CD4-positive, alpha-beta T cell (primary cell): ENCODE results near the gene ZNF112. TPM values are rescaled to one million over a fixed set of nuclear protein-coding genes. Genes with fewer than 3 reads are reported as not detected.

Experiments
- ATAC-seq: fragments of 200-7000 bp; cut with Tn5 transposase; one replicate; pipeline ENCODE4 v1.10.0; 2022; ENCODE audit warnings: mild to moderate bottlenecking; ENCODE audit not compliant: poor library complexity
- CTCF ChIA-PET: fragments of 350-600 bp; sonication (Branson Sonifier 250); formaldehyde crosslinking; loops from one replicate; lab custom pipeline; 2021; ENCODE audit warnings: antibody characterized with exemption, inconsistent platforms; lab: Charles Lee
- POLR2A ChIA-PET: fragments of 350-600 bp; sonication (Branson Sonifier 250); formaldehyde crosslinking; loops from one replicate; lab custom pipeline; 2021; ENCODE audit warnings: antibody characterized with exemption, inconsistent platforms; lab: Charles Lee
- DNase-seq, 14 experiments: peaks; one replicate each; pipeline ENCODE4 v3.0.0-alpha.2; 2013 to 2020; ENCODE audit warnings: mixed read lengths in 2 of 14
- H3K27ac ChIP-seq, 2 donors: one replicate each; pipeline versions ENCODE4 v1.5.1 to v1.7.0; 2013; ENCODE audit warnings: low read length in 2 of 2, low read depth in 1 of 2, mild to moderate bottlenecking in 1 of 2
- H3K27me3 ChIP-seq, 2 experiments: 1 replicate in 1 of 2; 2 replicates in 1 of 2; pipeline versions ENCODE4 v1.6.1 to v1.7.0; 2013; ENCODE audit warnings: low read length in 2 of 2, control low read depth in 1 of 2, mild to moderate bottlenecking in 1 of 2, moderate library complexity in 1 of 2; ENCODE audit not compliant: insufficient read depth in 2 of 2, control insufficient read depth in 1 of 2
- H3K36me3 ChIP-seq: one replicate; pipeline ENCODE4 v1.6.1; 2013; ENCODE audit warnings: low read length, control low read depth; ENCODE audit not compliant: insufficient read depth
- H3K4me1 ChIP-seq: one replicate; pipeline ENCODE4 v1.6.1; 2013; ENCODE audit warnings: low read length, control low read depth; ENCODE audit not compliant: insufficient read depth
- H3K4me3 ChIP-seq: one replicate; pipeline ENCODE4 v1.5.1; 2013; ENCODE audit warnings: mild to moderate bottlenecking, low read length, moderate library complexity
- H3K9me3 ChIP-seq, 2 experiments: 1 replicate in 1 of 2; 2 replicates in 1 of 2; pipeline versions ENCODE4 v1.6.1 to v1.7.0; 2013; ENCODE audit warnings: low read length in 2 of 2, mild to moderate bottlenecking in 2 of 2, control low read depth in 1 of 2, moderate library complexity in 1 of 2; ENCODE audit not compliant: control insufficient read depth in 1 of 2, insufficient read depth in 1 of 2
- H3K27ac Mint-ChIP-seq: one replicate; pipeline ENCODE4 v1.8.0; 2020; ENCODE audit warnings: mixed read lengths
- H3K27me3 Mint-ChIP-seq: one replicate; pipeline ENCODE4 v1.8.0; 2021; ENCODE audit warnings: mixed read lengths
- H3K36me3 Mint-ChIP-seq: one replicate; pipeline ENCODE4 v1.8.0; 2021; ENCODE audit warnings: low read depth, mixed read lengths
- H3K4me1 Mint-ChIP-seq: one replicate; pipeline ENCODE4 v1.8.0; 2021; ENCODE audit warnings: low read depth, mixed read lengths
- H3K4me3 Mint-ChIP-seq: one replicate; pipeline ENCODE4 v1.8.0; 2020; ENCODE audit warnings: mild to moderate bottlenecking, mixed read lengths
- H3K9me3 Mint-ChIP-seq: one replicate; pipeline ENCODE4 v1.8.0; 2020; ENCODE audit warnings: mixed read lengths
- intact Hi-C, 2 experiments: fragments of 100-400 bp; cut with DNase I in 1 of 2; cut with micrococcal nuclease in 1 of 2; formaldehyde crosslinking; loops; one replicate each; pipeline versions ENCODE4 v1.15.1 to v1.9.0; 2023 to 2025; cut with DNase I, micrococcal nuclease
- total RNA-seq, 174 experiments: library from RNA in 2 of 174; stranded (reverse) in 2 of 174; gene quantifications; one replicate each; pipeline ENCODE4 v1.2.3 and lab custom pipeline; 2021 to 2026
- TF ChIP-seq, protein P1 (sequence below): fragments of 200-600 bp; IDR thresholded peaks from one replicate; pipeline ENCODE4 v1.8.0; 2022; ENCODE audit warnings: antibody characterized with exemption, mild to moderate bottlenecking

Gene ZNF112
- total RNA-seq, 2 experiments from 2014 or later, result 0.08 TPM; not detected in 1

DNA sequence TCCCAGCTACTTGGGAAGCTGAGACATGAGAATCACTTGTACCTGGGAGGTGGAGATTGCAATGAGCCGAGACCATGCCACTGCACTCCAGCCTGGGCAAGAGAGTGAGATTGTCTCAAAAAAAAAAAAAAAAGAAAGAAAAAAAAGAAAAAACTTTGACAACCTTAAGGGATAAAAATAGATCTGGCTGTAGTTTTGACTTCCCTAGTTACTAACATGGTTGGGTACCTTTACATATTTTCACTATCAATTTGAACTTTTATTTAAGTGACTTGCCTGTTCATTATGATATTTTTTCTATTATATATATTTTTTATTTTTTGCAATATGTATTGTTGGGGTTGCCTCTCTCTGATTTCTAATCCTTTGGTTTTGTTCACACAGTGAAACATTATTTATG is 43.2 kb downstream of the ZNF112 start:
- ATAC-seq, result no peak
- H3K27ac ChIP-seq, result no peak overlapping the region
- no peak overlapping the region for H3K4me3 ChIP-seq
- no peaks in the 10 kb centered on the region for H3K36me3 ChIP-seq
- H3K9me3 Mint-ChIP-seq, result peaks cover 26% of the 10 kb centered on the region
- peaks cover 19% of the 10 kb centered on the region for H3K27me3 Mint-ChIP-seq
- TF ChIP-seq, protein P1, sequence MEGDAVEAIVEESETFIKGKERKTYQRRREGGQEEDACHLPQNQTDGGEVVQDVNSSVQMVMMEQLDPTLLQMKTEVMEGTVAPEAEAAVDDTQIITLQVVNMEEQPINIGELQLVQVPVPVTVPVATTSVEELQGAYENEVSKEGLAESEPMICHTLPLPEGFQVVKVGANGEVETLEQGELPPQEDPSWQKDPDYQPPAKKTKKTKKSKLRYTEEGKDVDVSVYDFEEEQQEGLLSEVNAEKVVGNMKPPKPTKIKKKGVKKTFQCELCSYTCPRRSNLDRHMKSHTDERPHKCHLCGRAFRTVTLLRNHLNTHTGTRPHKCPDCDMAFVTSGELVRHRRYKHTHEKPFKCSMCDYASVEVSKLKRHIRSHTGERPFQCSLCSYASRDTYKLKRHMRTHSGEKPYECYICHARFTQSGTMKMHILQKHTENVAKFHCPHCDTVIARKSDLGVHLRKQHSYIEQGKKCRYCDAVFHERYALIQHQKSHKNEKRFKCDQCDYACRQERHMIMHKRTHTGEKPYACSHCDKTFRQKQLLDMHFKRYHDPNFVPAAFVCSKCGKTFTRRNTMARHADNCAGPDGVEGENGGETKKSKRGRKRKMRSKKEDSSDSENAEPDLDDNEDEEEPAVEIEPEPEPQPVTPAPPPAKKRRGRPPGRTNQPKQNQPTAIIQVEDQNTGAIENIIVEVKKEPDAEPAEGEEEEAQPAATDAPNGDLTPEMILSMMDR, result no peak
- POLR2A ChIA-PET, result no interaction called here
- H3K4me3 Mint-ChIP-seq, result no peak overlapping the region
- no peaks in the 10 kb centered on the region for H3K4me1 Mint-ChIP-seq
- H3K4me1 ChIP-seq, result no peaks in the 10 kb centered on the region
- CTCF ChIA-PET, result no interaction called here
- peaks cover 9 to 18% of the 10 kb centered on the region in 2 experiments for H3K9me3 ChIP-seq
- H3K27me3 ChIP-seq, result peaks cover 0 to 3% of the 10 kb centered on the region in 2 experiments
- no peak for DNase-seq
- no peak overlapping the region for H3K27ac Mint-ChIP-seq
- H3K36me3 Mint-ChIP-seq, result peaks cover 7% of the 10 kb centered on the region
- intact Hi-C loops, result no loop called here

DNA sequence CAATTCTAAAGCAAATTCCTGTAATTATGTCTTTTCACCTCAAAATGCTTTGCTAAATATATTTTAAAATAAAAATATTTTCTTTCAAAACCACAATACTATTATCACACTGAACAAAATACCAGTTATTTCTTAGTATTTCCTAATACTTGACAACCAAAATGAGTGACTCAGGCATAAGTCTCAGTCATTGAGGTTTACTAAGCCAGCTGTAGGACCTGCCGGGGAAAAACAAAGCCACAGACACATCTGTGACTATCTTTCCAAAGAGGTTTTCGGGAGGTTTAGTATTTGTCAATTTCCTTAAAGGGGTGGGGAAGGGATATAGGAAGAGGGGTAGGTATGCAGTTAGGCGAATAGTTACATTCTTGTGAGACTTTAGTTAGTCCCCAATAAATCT is 48.5 kb downstream of the ZNF112 start:
- H3K27ac Mint-ChIP-seq, result no peak overlapping the region
- DNase-seq (no peak), ATAC-seq (no peak)
- CTCF ChIA-PET, result no interaction called here
- peaks cover 8% of the 10 kb centered on the region for H3K9me3 Mint-ChIP-seq
- Histone ChIP-seq H3K4me1 (peaks cover 19% of the 10 kb centered on the region), H3K27me3 (peaks cover 0 to 3% of the 10 kb centered on the region in 2 experiments), H3K9me3 (peaks cover 9 to 20% of the 10 kb centered on the region in 2 experiments), H3K4me3 (no peak overlapping the region), H3K27ac (no peak overlapping the region), H3K36me3 (no peaks in the 10 kb centered on the region)
- intact Hi-C loops, result loop anchor here in 1 of 2 experiments (5.0 to 10.0 kb wide), 3 partner anchors 193 to 306 kb away; partner anchors contain the start of genes ZNF180, ZNF225 and ZNF230
- H3K36me3 Mint-ChIP-seq, result peaks cover 21% of the 10 kb centered on the region
- peaks cover 10% of the 10 kb centered on the region for H3K27me3 Mint-ChIP-seq
- POLR2A ChIA-PET, result no interaction called here
- peaks cover 12% of the 10 kb centered on the region for H3K4me1 Mint-ChIP-seq
- TF ChIP-seq, protein P1, result no peak
- H3K4me3 Mint-ChIP-seq, result no peak overlapping the region

DNA sequence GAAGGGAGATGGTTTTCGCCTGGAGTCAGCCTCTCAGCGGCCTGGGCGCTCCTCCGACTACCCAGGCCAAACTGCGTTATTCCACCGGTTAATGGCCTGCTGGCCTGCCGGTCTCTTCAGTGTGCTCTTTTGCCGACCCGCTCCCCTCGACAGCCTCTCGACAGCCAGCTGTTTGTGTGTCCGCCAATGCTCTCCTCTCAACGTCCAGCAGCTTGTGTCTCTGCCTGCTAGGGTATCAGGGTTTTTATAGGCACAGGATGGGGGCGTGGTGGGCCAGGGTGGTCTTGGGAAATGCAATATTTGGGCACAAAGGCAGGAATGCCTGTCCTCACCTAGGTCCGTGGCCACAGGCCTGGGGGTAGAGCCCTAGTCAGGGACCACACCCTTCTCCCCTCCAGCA is 50.2 kb downstream of the ZNF112 start:
- ChIA-PET CTCF (no interaction called here), POLR2A (no interaction called here)
- Mint-ChIP-seq H3K4me1 (peaks cover 12% of the 10 kb centered on the region), H3K36me3 (peaks cover 32% of the 10 kb centered on the region), H3K27me3 (peaks cover 5% of the 10 kb centered on the region), H3K27ac (no peak overlapping the region), H3K4me3 (no peak overlapping the region), H3K9me3 (peaks cover 8% of the 10 kb centered on the region)
- Histone ChIP-seq H3K36me3 (peaks cover 7% of the 10 kb centered on the region), H3K4me3 (no peak overlapping the region), H3K4me1 (peaks cover 19% of the 10 kb centered on the region), H3K9me3 (peaks cover 4 to 15% of the 10 kb centered on the region in 2 experiments), H3K27ac (no peak overlapping the region), H3K27me3 (peaks cover 0 to 3% of the 10 kb centered on the region in 2 experiments)
- TF ChIP-seq, protein P1, result no peak
- intact Hi-C loops, result loop anchor here in 1 of 2 experiments (5.0 to 10.0 kb wide), 3 partner anchors 191 to 304 kb away; partner anchors contain the start of genes ZNF180, ZNF225 and ZNF230
- ATAC-seq, result no peak
- no peak for DNase-seq
